GM18499 (cell line): ENCODE data around the gene SLC4A1AP.

Experiments used
- ATAC-seq: cut with Tn5 transposase; IDR thresholded peaks from one replicate; pipeline ENCODE4 v1.9.1; 2021; ENCODE audit warnings: moderate number of reproducible peaks; ENCODE audit not compliant: insufficient read depth, unreplicated experiment

The SLC4A1AP gene

GRCh38 chr2:27717070-27717795 is 53.5 kb downstream of the SLC4A1AP start:
- ATAC-seq, result no peak

GRCh38 chr2:27720004-27720551 is 56.4 kb downstream of the SLC4A1AP start:
- ATAC-seq, result no peak

- no peak for ATAC-seq
Measured at GRCh38 chr2:27721335-27721734, 57.6 kb downstream of the SLC4A1AP start.

GRCh38 chr2:27721884-27722485 is 58.3 kb downstream of the SLC4A1AP start:
- ATAC-seq, result no peak

- no peak for ATAC-seq
Measured at GRCh38 chr2:27723372-27724144, 59.9 kb downstream of the SLC4A1AP start.

GRCh38 chr2:27724191-27724590 is 60.5 kb downstream of the SLC4A1AP start:
- no peak for ATAC-seq

GRCh38 chr2:27724905-27725701 is 61.4 kb downstream of the SLC4A1AP start:
- ATAC-seq, result no peak

GRCh38 chr2:27727257-27727656 is 63.6 kb downstream of the SLC4A1AP start:
- no peak for ATAC-seq

- ATAC-seq, result no peak
Measured at GRCh38 chr2:27728081-27728858, 64.6 kb downstream of the SLC4A1AP start.

GRCh38 chr2:27729198-27729597 is 65.5 kb downstream of the SLC4A1AP start:
- ATAC-seq, result no peak

GRCh38 chr2:27729614-27730013 is 65.9 kb downstream of the SLC4A1AP start:
- no peak for ATAC-seq

GRCh38 chr2:27730261-27730662 is 66.6 kb downstream of the SLC4A1AP start:
- no peak for ATAC-seq

GRCh38 chr2:27730980-27731691 is 67.4 kb downstream of the SLC4A1AP start:
- no peak for ATAC-seq

- no peak for ATAC-seq
Measured at GRCh38 chr2:27734305-27734704, 70.6 kb downstream of the SLC4A1AP start.

- ATAC-seq, result no peak
Measured at GRCh38 chr2:27735263-27735904, 71.7 kb downstream of the SLC4A1AP start.

- no peak for ATAC-seq
Measured at GRCh38 chr2:27736031-27736889, 72.6 kb downstream of the SLC4A1AP start.

GRCh38 chr2:27736890-27737204 is 73.2 kb downstream of the SLC4A1AP start:
- ATAC-seq, result no peak
